H7 (cell line): ENCODE data around the gene APLN. TPM values are rescaled to one million over a fixed set of nuclear protein-coding genes. Genes with fewer than 3 reads are reported as not detected.
A peak's percentile ranks its signal among the peaks of the same experiment; 100 is the strongest.

Experiments used
- DNase-seq: peaks from one replicate; pipeline ENCODE4 v3.0.0; 2012
- H3K27me3 ChIP-seq: 2 replicates; pipeline ENCODE4 v1.6.0; 2011; ENCODE audit warnings: mild to moderate bottlenecking, low read length; ENCODE audit not compliant: control insufficient read depth, insufficient read depth
- H3K36me3 ChIP-seq: replicated peaks from 2 replicates; pipeline ENCODE4 v1.5.1; 2011; ENCODE audit warnings: low read length; ENCODE audit not compliant: control insufficient read depth, insufficient read depth
- H3K4me3 ChIP-seq: 2 replicates; pipeline ENCODE4 v1.5.1; 2011; ENCODE audit warnings: low read depth, mild to moderate bottlenecking, control low read depth, low read length, moderate library complexity; ENCODE audit not compliant: insufficient read depth
- total RNA-seq: library from RNA; depleted of rRNA; stranded (reverse); fragments of >200 nt; shearing (Covaris generic); gene quantifications from 2 replicates; pipeline ENCODE4 v1.2.3, GENCODE V29; 2014; rRNA removed

Gene APLN, protein sequence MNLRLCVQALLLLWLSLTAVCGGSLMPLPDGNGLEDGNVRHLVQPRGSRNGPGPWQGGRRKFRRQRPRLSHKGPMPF
- 0.38 and 0.44 TPM in 2 replicates for total RNA-seq

DNA sequence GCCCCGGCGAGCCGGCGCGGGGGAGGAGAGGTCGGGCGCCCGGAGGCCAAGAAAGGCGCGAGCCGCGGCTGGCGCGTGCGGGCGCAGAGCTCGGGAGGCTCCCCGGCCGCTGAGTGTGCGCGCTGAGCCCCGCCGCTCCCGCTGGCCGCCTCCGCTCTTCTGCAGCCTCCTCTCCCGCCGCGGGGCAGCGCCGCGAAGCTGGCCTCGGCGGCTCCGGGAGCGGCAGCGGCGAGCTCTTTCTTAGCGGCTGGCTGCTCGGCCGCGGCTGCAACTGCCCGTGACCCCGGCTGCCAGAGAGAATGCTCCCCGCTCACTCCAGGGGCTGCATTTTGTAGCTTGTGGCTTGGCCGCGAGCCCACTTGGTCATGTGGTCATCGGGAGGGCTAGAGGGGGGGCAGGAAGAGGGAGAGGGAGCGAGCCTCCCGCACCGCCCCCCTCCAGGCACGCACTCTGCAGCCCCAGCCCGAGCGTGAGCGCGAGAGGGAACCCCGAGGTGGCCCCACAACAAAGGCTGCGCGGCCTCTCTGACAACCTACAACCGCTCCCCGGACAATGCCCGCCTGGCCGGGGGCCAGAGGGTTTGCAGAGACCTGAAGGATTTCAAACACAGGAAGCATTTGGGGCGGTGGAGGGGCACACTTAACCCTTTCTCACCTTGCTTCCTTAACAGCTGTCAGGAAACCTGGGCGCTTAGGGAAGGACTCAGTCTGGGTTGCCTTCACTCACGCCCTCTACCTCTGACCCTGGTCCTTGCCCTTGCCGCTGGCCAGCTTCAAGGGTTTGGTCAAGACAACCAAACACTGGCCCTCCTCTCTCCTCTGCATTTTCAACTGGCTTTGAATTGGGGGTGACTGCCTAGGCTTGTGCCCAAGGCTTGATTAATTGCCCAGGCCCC lies at the start of gene APLN:
APLN (minus strand) TSS at position 305 of the 895 bp plus-strand sequence. CDS start 326 bp downstream, outside the sequence.
- H3K27me3 ChIP-seq, result peaks cover 55% of the 10 kb centered on the region
- peak; percentile 86 for DNase-seq
- peak within 1 kb of the TSS; percentile 57 for H3K4me3 ChIP-seq
- no peaks in the 10 kb centered on the region for H3K36me3 ChIP-seq

DNA sequence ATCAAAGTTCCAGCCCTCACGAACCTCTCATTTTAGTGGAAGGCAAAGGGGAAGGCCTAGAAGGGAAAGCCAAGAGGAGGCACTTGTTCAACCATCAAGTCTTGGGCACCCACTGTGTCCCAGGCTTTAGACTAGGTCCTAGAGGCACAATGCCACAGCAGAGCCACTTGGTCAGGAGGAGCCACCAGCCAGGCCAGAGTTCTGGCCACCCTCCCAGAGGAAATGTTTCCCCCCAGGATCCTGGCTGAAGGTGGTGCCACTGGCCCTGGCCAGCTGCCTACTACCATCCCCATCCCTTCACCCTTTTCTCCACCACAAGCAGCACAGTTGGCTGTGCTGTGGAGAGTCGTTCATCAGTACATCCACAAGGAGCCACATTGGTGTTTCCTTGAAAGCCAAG lies 49.7 kb upstream of the APLN start:
- no peaks in the 10 kb centered on the region for H3K36me3 ChIP-seq

DNA sequence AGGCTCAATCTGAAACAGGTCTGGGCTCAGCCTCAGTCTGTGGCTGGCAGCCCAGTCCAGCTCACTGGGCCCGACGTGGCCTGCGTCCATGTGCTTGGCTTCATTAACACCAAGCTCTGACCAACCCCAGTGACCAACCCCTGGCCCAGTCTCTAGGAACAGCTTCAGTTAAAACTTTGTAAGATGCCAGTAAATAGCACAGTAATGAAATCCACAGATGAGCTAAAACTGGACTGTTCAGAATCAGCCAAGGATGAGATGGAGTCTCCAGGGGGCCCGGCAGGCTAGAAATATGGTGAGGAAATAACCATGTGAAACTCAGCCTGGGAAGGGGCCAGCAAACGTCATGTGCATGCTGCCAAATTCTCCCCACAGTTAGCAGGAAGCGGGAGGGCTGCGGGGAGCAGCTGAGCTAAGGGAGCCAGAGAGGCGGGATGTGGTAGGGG lies 46.9 kb upstream of the APLN start:
- no peak for DNase-seq
- Histone ChIP-seq H3K36me3 (no peaks in the 10 kb centered on the region), H3K27me3 (no peaks in the 10 kb centered on the region), H3K4me3 (no peak overlapping the region)

More for the DNA sequence above, 49.7 kb upstream of the APLN start:
- Histone ChIP-seq H3K4me3 (no peak overlapping the region), H3K27me3 (no peaks in the 10 kb centered on the region)
- no peak for DNase-seq

DNA sequence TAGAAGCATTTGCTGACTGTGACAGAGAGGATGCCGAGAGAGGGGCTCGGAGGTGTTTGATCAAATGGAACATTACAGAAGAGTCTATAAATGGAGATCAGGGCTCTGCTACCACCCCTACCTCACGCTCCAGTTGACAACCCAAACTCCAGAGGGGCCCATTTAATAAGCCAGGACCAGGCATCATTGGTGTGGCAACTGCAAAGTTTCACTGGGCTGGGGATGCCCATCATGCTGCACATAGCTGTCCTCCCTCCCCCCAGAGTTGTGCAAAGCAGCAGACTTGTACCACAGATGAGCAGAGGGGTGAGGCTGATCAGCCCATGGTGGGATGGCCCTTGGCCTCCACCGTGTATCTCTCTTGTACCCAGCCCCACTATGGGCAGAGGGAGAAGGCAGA lies 45.8 kb upstream of the APLN start:
- Histone ChIP-seq H3K4me3 (no peak overlapping the region), H3K36me3 (no peaks in the 10 kb centered on the region), H3K27me3 (no peaks in the 10 kb centered on the region)
- no peak for DNase-seq

DNA sequence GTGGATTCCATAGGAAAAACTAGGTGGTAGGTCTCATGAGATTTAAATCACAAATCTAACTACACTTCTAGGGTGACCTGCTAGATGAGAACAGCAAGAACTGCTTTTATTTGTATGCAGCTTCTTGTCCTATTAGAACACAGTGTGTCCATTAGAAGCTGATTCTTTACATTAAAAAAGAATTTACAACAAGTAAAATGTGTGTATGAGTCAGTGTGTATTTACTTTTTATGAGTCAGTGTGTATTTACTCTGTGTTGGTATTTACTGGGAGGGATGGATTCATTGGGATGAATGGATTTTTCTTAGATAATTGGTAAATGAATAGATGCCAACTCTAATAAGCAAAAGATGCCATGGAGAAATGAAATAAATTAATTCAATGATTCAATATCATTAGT lies 43.4 kb upstream of the APLN start:
- no peaks in the 10 kb centered on the region for H3K36me3 ChIP-seq
- no peak for DNase-seq
- no peak overlapping the region for H3K4me3 ChIP-seq
- no peaks in the 10 kb centered on the region for H3K27me3 ChIP-seq

DNA sequence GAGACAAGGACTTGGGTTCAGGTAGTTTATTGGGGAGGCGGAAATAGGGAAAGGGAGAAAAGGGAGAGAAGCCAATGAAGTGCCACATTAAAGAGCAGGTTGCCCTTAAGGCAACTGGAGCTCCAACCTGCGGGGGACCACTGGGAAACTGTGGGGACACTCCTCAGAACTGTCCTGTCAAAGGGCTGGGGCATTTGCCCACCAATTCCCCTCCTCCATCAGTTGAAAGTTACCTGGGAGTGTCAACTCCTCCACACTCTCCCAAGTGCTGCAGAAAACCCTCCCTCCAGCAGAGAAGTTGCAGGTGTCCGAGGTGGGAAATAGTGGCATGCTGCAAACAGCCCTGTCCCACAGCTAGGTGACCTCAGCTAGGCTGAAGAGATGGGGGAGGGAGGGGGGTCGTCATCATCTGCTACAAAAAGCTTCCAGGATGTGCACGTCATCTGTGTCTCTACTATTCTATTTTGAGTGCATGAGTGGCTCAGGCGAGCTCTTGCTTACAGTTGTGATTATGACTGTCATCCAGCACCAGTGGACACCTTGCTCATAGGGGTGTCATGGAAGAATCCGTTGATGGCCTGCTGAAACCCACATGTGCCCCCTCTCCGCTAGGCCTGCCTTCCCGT lies 42.6 kb upstream of the APLN start:
- DNase-seq, result no peak
- no peaks in the 10 kb centered on the region for H3K36me3 ChIP-seq

DNA sequence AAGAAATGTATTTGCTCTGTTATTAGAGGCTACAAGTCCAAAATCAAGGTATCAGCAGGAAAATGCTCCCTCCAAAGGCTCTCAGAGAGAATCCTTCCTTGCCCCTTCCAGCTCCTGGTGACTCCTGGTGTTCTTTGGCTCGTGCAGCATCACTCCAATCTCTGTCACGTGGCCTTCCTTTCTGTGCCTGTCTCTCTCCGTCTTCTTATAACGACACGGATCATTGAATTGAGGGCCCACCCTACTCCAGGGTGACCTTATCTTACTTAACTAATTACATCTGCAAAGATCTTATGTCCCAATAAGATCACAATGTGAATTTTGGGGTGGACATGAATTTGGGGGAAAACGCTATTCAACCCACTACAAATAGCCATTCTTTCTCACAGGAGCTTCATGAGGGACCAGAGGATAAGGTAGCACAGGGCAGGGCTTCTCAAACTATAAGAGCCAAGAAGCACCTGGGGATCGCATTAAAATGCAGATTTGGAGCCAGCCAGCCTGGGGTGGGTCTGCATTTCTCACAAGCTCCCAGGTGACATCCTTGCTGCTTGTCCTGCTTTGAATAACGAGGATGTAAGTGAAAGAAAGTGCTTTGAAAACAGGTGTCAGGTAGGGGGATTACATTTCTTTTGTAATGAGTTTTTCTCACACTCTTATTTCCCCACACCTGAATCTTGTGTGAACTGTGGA lies 41.9 kb upstream of the APLN start:
- Histone ChIP-seq H3K36me3 (no peaks in the 10 kb centered on the region), H3K4me3 (no peak overlapping the region), H3K27me3 (no peaks in the 10 kb centered on the region)
- peak; percentile 69 for DNase-seq

More for the DNA sequence above, 42.6 kb upstream of the APLN start:
- no peaks in the 10 kb centered on the region for H3K27me3 ChIP-seq
- H3K4me3 ChIP-seq, result no peak overlapping the region

DNA sequence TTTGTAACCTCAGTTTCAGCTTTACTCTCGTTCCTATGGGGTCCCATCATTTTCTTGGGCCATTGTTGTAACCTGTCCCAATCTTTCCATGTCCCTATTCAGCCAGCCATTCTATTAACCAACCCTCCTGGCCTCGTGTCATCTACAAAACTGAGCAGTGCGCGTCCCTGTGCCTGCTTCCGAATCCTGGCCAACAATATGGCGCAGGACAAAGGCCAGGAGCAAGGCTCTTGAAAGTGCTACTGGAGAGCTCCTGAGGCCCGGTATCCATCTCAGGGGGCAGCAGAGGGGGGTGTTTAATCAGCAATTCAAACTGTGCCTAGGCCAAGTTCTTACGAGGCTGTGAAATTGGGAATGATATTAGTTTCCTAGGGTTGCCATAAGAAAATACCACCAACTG lies 41.2 kb upstream of the APLN start:
- H3K27me3 ChIP-seq, result no peaks in the 10 kb centered on the region

DNA sequence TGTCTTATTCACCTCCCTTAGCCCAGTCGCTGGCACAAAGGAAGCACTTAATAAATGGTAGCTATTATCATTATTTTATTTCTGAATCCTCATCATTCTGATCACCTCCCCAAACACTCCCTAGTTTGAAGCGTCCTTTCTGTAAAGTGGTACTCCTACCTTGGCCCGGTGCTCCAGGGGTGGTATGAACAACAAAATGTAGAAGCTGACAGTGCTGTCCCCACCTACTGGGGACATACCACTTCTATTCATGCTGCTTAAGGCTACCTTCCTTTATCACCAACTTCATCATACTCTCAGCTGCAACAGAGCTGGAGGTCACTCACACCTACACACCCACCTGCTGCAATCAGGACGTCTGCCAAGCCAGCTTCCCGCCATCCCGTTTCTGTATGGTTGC lies 40.8 kb upstream of the APLN start:
- no peak overlapping the region for H3K4me3 ChIP-seq
- no peaks in the 10 kb centered on the region for H3K27me3 ChIP-seq
- no peak for DNase-seq
- H3K36me3 ChIP-seq, result no peaks in the 10 kb centered on the region

More for the DNA sequence above, 41.2 kb upstream of the APLN start:
- DNase-seq, result no peak
- Histone ChIP-seq H3K36me3 (no peaks in the 10 kb centered on the region), H3K4me3 (no peak overlapping the region)

DNA sequence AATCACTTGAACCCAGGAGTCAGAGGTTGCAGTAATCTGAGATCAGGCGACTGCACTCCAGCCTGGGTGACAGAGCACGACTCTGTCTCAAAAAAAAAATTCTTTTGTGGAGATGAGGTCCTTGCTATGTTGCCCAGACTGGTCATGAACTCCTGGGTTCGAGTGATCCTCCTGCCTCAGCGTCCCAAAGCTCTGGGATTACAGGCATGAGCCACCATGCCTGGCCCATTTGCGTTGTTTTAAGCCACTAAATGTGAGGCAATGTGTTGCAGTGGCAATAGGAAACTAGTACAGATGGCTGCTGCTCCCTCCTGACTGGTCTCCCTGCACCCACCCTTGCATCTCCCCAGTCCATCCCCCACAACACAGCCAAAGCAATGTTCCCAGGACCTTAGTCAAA lies 40.0 kb upstream of the APLN start:
- no peaks in the 10 kb centered on the region for H3K27me3 ChIP-seq
- H3K36me3 ChIP-seq, result no peaks in the 10 kb centered on the region
- H3K4me3 ChIP-seq, result no peak overlapping the region
- DNase-seq, result no peak

DNA sequence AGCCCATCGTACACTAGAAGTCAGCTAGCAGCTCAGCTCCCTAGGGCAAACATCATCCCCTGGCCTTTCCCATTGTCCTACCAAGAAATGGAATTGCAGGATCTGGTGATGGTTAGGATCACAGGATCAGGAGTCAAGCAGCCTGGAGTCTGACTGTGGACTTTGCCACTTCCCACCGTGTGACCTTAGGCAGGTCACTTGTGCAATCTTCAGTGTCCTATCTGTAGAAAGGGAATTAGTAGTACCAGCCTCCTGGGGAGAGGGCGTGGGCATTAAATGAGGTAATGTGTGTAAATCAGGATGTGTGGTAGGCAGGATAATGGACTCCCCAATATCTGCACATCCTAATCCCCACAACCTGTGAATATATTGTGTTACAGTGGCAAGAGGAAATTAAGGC lies 38.6 kb upstream of the APLN start:
- DNase-seq, result no peak
- H3K4me3 ChIP-seq, result no peak overlapping the region
- H3K27me3 ChIP-seq, result no peaks in the 10 kb centered on the region
- H3K36me3 ChIP-seq, result no peaks in the 10 kb centered on the region

DNA sequence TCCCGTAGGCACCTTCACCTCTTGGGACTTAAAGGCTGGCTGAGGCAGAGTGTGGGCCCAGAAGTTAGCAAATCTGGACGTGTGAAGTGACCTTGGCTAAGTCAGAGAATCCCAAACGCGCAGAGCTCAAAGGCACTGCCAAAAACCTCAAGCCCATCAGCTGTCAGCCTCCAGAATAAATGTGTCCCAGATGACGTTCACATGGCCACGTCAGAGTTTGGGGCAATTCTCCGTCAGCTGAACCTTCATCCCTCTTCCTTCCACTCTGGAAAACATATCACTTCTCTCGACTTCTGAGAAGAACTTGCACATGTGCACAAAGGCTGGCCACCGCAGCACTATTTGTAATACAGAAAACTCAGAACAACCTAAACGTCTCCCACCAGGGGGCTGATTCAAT lies 35.7 kb upstream of the APLN start:
- no peaks in the 10 kb centered on the region for H3K27me3 ChIP-seq
- no peaks in the 10 kb centered on the region for H3K36me3 ChIP-seq
- DNase-seq, result no peak
- no peak overlapping the region for H3K4me3 ChIP-seq

DNA sequence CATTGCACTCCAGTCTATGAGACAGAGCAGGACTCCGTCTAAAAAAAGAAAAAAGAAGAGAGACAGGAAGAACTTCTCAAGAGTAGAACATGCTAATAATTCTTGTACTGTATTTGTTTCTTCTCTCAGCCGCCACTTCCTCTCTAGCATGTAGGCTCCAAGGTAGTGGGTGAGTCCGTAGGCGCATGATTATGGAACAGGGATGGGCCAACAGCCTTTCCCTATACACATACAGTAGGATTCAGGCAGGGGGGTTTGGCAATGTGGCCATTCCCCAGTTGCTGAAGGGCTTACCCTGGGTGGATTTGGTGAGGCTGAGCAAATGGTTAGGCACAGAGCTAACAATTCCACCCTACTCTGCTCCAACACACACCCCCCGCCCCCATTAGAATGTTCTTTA lies 35.0 kb upstream of the APLN start:
- Histone ChIP-seq H3K36me3 (no peaks in the 10 kb centered on the region), H3K27me3 (no peaks in the 10 kb centered on the region), H3K4me3 (no peak overlapping the region)
- DNase-seq, result no peak

DNA sequence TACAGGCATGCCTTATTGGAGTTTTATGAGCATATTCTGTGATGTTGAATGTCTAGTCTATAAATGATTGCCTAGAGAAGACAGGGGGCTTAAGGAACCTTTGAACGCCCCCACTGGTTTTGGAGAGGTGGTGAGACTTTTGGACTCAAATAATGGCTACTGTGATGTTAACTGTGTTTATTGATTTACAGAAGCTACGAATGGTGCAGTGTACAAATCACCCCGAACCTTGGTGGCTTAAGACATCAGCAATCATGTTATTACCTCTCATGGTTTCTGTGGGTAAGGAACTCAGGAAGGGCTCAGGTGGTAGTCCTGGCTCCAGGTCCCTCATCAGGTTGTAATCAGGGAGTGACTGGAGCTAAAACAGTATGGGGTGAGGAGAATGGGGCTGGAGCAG lies 33.3 kb upstream of the APLN start:
- no peak overlapping the region for H3K4me3 ChIP-seq
- no peaks in the 10 kb centered on the region for H3K36me3 ChIP-seq
- no peak for DNase-seq
- no peaks in the 10 kb centered on the region for H3K27me3 ChIP-seq
